PC-9 (cell line): ENCODE data around the gene NUDT2. TPM values are rescaled to one million over a fixed set of nuclear protein-coding genes. Genes with fewer than 3 reads are reported as not detected.

Experiments
- BruUV-seq: library from RNA; stranded (reverse); fragments of 400-500 nt; replicated peaks from 2 replicates; lab custom pipeline; 2021; lab: Mats Ljungman, UMichigan
- CTCF ChIA-PET: fragments of 300-600 bp; sonication (Branson Sonifier 250); formaldehyde crosslinking; loops from one replicate; lab custom pipeline; 2022; ENCODE audit warnings: antibody characterized with exemption; lab: Charles Lee
- POLR2A ChIA-PET: fragments of 300-600 bp; sonication (Branson Sonifier 250); formaldehyde crosslinking; loops from one replicate; lab custom pipeline; 2022; ENCODE audit warnings: antibody characterized with exemption; ENCODE audit not compliant: unreplicated experiment; lab: Charles Lee
- DNase-seq, 2 experiments: peaks; one replicate each; pipeline versions ENCODE4 v3.0.0 to v3.0.0-alpha.2; 2015 to 2022; ENCODE audit warnings: mixed read lengths in 1 of 2
- H2AFZ ChIP-seq: fragments of 200-600 bp; sonication (generic); 2 replicates; pipeline ENCODE4 v1.8.1; 2017; ENCODE audit warnings: antibody characterized with exemption
- H3F3A ChIP-seq: fragments of 200-600 bp; sonication (generic); 2 replicates; pipeline ENCODE4 v1.8.1; 2017; ENCODE audit warnings: antibody characterized with exemption, mild to moderate bottlenecking, low read depth; ENCODE audit not compliant: insufficient read depth
- H3K27ac ChIP-seq: fragments of 200-600 bp; sonication (generic); 2 replicates; pipeline ENCODE4 v1.6.1; 2016; ENCODE audit warnings: mixed run types
- H3K27me3 ChIP-seq: fragments of 200-600 bp; sonication (generic); 2 replicates; pipeline ENCODE4 v1.6.1; 2016; ENCODE audit warnings: low read depth, mixed run types; ENCODE audit not compliant: insufficient read depth
- H3K36me3 ChIP-seq: fragments of 200-600 bp; sonication (generic); 2 replicates; pipeline ENCODE4 v1.6.1; 2016; ENCODE audit warnings: low read depth, mixed run types
- H3K4me1 ChIP-seq: fragments of 200-600 bp; sonication (generic); replicated peaks from 2 replicates; pipeline ENCODE4 v1.6.1; 2016; ENCODE audit warnings: mixed run types; ENCODE audit not compliant: insufficient read depth
- H3K4me2 ChIP-seq: fragments of 200-600 bp; sonication (generic); 2 replicates; pipeline ENCODE4 v1.6.1; 2017; ENCODE audit warnings: mixed run types
- H3K4me3 ChIP-seq: fragments of 200-600 bp; sonication (generic); 2 replicates; pipeline ENCODE4 v1.6.1; 2016; ENCODE audit warnings: mixed run types
- H3K79me2 ChIP-seq: fragments of 200-600 bp; sonication (generic); 2 replicates; pipeline ENCODE4 v1.6.1; 2017; ENCODE audit warnings: low read depth, mixed run types
- H3K9me2 ChIP-seq: fragments of 200-600 bp; sonication (generic); 2 replicates; pipeline ENCODE4 v1.8.1; 2017; ENCODE audit warnings: mild to moderate bottlenecking; ENCODE audit not compliant: insufficient read depth
- H3K9me3 ChIP-seq: fragments of 200-600 bp; sonication (generic); 2 replicates; pipeline ENCODE4 v1.8.1; 2016; ENCODE audit warnings: low read depth; ENCODE audit not compliant: insufficient read depth
- H4K20me1 ChIP-seq: fragments of 200-600 bp; sonication (generic); 2 replicates; pipeline ENCODE4 v1.8.1; 2017; ENCODE audit not compliant: insufficient read depth
- EZH2 ChIP-seq: fragments of 200-600 bp; sonication (generic); IDR thresholded peaks from 2 replicates; pipeline ENCODE4 v1.8.0; 2017; ENCODE audit warnings: antibody characterized with exemption, low read depth
- intact Hi-C: fragments of 100-400 bp; cut with micrococcal nuclease; formaldehyde crosslinking; loops from one replicate; pipeline ENCODE4 v1.10.0; 2022; ENCODE audit not compliant: unreplicated experiment
- total RNA-seq: library from RNA; stranded (reverse); gene quantifications from 2 replicates; pipeline ENCODE4 v1.2.3, GENCODE V29; 2021
- TF ChIP-seq, protein P1 (sequence below): fragments of 200-600 bp; sonication (generic); conservative IDR thresholded peaks from 2 replicates; pipeline ENCODE4 v1.6.1; 2017; ENCODE audit warnings: mixed run types, antibody characterized with exemption, mild to moderate bottlenecking, moderate library complexity

Gene NUDT2
- total RNA-seq, 1 experiment from 2014 or later = 31.3 TPM

GRCh38 chr9:34310215-34310614 is 19.2 kb upstream of the NUDT2 start:
- no peaks in the 10 kb centered on the region for H3K36me3 ChIP-seq
- no peaks in the 10 kb centered on the region for H3K9me3 ChIP-seq
- TF ChIP-seq EZH2 = no peak
- TF ChIP-seq, protein P1, sequence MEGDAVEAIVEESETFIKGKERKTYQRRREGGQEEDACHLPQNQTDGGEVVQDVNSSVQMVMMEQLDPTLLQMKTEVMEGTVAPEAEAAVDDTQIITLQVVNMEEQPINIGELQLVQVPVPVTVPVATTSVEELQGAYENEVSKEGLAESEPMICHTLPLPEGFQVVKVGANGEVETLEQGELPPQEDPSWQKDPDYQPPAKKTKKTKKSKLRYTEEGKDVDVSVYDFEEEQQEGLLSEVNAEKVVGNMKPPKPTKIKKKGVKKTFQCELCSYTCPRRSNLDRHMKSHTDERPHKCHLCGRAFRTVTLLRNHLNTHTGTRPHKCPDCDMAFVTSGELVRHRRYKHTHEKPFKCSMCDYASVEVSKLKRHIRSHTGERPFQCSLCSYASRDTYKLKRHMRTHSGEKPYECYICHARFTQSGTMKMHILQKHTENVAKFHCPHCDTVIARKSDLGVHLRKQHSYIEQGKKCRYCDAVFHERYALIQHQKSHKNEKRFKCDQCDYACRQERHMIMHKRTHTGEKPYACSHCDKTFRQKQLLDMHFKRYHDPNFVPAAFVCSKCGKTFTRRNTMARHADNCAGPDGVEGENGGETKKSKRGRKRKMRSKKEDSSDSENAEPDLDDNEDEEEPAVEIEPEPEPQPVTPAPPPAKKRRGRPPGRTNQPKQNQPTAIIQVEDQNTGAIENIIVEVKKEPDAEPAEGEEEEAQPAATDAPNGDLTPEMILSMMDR = no peak
- ChIA-PET POLR2A (no interaction called here), CTCF (no interaction called here)
- no peaks in the 10 kb centered on the region for H3F3A ChIP-seq
- no peak overlapping the region for H3K27ac ChIP-seq
- H3K9me2 ChIP-seq = no peaks in the 10 kb centered on the region
- no peaks in the 10 kb centered on the region for H3K27me3 ChIP-seq
- BruUV-seq = no TSS peak
- H3K79me2 ChIP-seq = no peaks in the 10 kb centered on the region
- no peaks in the 10 kb centered on the region for H3K4me1 ChIP-seq
- intact Hi-C loops = no loop called here
- H2AFZ ChIP-seq = no peak overlapping the region
- H3K4me2 ChIP-seq = no peak overlapping the region
- no peak overlapping the region for H3K4me3 ChIP-seq
- H4K20me1 ChIP-seq = no peaks in the 10 kb centered on the region
- DNase-seq = no peak

DNA sequence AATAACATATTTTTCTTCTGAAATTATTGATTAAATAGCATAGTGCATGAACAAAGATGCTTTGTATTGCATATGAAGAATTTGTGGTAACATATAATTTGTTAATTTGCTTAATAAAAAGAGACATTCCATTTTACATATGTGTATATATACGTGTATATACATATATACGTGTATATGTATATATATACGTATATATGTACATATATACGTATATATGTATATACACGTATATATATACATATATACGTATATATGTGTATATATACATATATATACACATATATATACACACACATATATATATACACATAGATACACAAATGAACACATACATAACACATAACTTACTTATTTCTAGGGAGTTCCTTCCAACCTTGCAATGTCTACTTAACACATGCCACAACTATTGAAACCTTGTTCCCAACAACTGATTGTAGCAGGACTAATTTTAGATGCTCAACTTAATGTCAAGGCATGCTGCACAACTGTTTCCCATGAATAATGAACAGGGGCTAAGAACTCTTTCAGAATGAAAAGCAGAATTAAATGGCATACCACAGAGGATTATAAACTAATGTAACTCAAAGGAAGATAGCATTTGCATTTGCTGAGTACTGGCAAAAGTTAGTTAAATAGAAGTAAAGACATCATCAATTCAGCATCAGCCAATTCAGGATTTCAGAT is 17.7 kb upstream of the NUDT2 start:
- TF ChIP-seq EZH2 = no peak
- TF ChIP-seq, protein P1 = no peak
- H3K27ac ChIP-seq = no peak overlapping the region
- intact Hi-C loops = no loop called here
- POLR2A ChIA-PET = no interaction called here
- BruUV-seq = no TSS peak
- H3K4me1 ChIP-seq = no peaks in the 10 kb centered on the region
- H3K4me2 ChIP-seq = no peak overlapping the region
- no peak for DNase-seq
- H3K9me2 ChIP-seq = no peaks in the 10 kb centered on the region
- H3K79me2 ChIP-seq = no peaks in the 10 kb centered on the region
- no peaks in the 10 kb centered on the region for H3F3A ChIP-seq
- H4K20me1 ChIP-seq = no peaks in the 10 kb centered on the region
- no peak overlapping the region for H3K4me3 ChIP-seq
- CTCF ChIA-PET = interaction anchor here (0.6 kb wide), 1 partner anchor 41 kb away, joined by 4 read pairs; no protein-coding TSS in a partner anchor
- no peaks in the 10 kb centered on the region for H3K27me3 ChIP-seq
- no peaks in the 10 kb centered on the region for H3K9me3 ChIP-seq
- no peaks in the 10 kb centered on the region for H3K36me3 ChIP-seq
- no peak overlapping the region for H2AFZ ChIP-seq

DNA sequence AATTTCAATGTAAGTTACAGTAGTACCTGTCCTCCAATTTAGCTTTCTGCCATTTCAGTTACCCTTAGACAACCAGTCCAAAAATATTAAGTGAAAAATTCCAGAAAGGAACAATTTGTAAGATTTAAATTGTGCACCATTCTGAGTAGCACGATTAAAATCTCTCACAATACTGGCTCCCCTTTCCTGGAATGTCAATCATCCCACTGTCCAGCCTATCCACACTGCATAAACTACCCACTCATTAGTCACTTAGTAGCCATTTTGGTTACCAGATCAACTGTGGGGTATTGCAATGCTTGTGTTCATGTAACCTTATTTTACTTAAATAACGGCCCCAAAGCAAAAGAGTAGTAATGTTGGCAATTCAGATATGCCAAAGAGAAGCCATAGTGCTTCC is 11.9 kb upstream of the NUDT2 start:
- ChIA-PET CTCF (no interaction called here), POLR2A (no interaction called here)
- no peak for DNase-seq
- Histone ChIP-seq H3K4me2 (no peak overlapping the region), H3K27me3 (no peaks in the 10 kb centered on the region), H3K9me2 (no peaks in the 10 kb centered on the region), H3K27ac (no peak overlapping the region), H3K36me3 (no peaks in the 10 kb centered on the region), H2AFZ (no peak overlapping the region), H3K4me3 (no peak overlapping the region), H3K9me3 (no peaks in the 10 kb centered on the region), H3K4me1 (no peaks in the 10 kb centered on the region), H3K79me2 (no peaks in the 10 kb centered on the region), H4K20me1 (no peaks in the 10 kb centered on the region), H3F3A (no peaks in the 10 kb centered on the region)
- TF ChIP-seq, protein P1 = no peak
- TF ChIP-seq EZH2 = no peak
- intact Hi-C loops = no loop called here
- BruUV-seq = no TSS peak
